ENCODE data around the gene MX1. TPM values are rescaled to one million over a fixed set of nuclear protein-coding genes. Genes with fewer than 3 reads are reported as not detected.

Gene MX1
- total RNA-seq, 1 donor from 2014 or later = 82.5 TPM

DNA sequence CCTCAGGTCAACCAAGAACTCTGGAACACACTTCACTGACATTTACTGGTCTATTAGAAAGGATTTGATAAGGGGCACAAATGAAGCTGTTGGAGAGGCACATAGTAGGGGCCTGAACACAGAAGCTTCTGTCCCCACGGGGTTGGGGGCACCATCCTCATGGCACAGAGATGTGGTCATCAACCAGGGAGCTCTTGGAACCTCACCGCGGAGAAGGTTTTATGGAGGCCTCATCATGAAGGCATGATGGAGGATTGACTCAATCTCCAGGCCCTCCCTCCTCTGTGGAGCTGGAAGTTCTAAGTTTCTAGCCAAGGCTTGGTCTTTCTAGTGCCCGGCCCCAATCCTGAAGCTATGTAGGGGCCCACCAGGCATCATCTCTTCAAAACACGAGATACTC is 23.6 kb downstream of the MX1 start:
- peaks cover 44 to 64% of the 10 kb centered on the region in 2 donors for H3K36me3 ChIP-seq
- intact Hi-C loops (cut with DNase I) = no loop called here
- H3K4me3 ChIP-seq = no peak overlapping the region
- no peaks in the 10 kb centered on the region for H3K4me1 ChIP-seq
- no peaks in the 10 kb centered on the region for H3K9me3 ChIP-seq
- no peak overlapping the region for H3K27ac ChIP-seq
- no peak for DNase-seq (ENCODE audit: low spot score in 2 of 2)
- H3K27me3 ChIP-seq = no peaks in the 10 kb centered on the region
- TF ChIP-seq, protein P1, sequence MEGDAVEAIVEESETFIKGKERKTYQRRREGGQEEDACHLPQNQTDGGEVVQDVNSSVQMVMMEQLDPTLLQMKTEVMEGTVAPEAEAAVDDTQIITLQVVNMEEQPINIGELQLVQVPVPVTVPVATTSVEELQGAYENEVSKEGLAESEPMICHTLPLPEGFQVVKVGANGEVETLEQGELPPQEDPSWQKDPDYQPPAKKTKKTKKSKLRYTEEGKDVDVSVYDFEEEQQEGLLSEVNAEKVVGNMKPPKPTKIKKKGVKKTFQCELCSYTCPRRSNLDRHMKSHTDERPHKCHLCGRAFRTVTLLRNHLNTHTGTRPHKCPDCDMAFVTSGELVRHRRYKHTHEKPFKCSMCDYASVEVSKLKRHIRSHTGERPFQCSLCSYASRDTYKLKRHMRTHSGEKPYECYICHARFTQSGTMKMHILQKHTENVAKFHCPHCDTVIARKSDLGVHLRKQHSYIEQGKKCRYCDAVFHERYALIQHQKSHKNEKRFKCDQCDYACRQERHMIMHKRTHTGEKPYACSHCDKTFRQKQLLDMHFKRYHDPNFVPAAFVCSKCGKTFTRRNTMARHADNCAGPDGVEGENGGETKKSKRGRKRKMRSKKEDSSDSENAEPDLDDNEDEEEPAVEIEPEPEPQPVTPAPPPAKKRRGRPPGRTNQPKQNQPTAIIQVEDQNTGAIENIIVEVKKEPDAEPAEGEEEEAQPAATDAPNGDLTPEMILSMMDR (IDR thresholded peaks at IDR 0.05) = no peak

DNA sequence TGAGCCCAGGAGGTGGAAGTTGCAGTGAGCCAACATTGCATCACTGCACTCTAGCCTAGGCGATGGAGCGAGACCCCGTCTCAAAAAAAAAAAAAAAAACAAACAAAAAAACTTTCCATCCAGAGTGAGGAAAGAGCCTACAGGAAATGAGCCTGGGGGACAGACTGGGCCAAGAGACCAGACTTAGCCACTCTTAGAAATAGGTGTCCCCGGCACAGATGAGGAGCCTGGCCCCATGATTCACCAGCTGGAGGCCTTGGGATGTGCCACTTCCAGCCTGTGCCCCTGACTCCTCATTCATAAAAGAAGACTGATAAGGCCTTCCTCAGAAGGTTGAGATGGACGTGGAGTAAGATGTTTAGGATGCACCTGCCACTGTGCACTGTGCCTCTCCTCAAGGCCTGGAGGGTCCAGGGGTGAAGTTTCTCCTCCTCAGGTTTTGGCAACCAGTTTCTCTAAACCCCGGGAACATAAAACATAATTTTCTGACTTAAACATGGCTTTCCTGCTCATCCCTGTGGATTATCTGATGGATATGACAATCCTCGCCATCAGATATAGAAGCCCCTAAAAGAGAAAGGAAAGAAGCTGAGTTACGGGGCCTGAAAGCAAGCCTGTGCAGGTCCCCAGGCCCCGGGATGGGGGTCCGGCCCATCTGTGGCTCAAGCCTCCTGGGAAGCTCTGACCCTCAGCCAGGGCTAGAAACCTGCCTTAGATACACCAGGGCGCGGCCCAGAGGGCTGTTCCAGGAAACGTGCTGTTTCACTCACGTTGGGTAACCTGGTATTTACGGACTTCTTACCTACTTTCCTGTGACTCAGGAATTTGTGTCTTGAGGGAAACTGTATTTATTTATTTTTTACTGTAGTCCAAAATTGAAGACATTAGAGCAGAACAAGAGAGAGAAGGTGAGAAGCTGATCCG is 26.0 kb downstream of the MX1 start:
- no peak overlapping the region for H3K27ac ChIP-seq
- H3K4me1 ChIP-seq = no peaks in the 10 kb centered on the region
- H3K9me3 ChIP-seq = no peaks in the 10 kb centered on the region
- H3K27me3 ChIP-seq = no peaks in the 10 kb centered on the region
- TF ChIP-seq, protein P1 (IDR thresholded peaks at IDR 0.05) = no peak
- H3K4me3 ChIP-seq = no peak overlapping the region
- peak in 1 of 2 donors; percentile 43 for DNase-seq (ENCODE audit: low spot score in 2 of 2)
- intact Hi-C loops (cut with DNase I) = no loop called here
- H3K36me3 ChIP-seq = peaks cover 37 to 60% of the 10 kb centered on the region in 2 donors

DNA sequence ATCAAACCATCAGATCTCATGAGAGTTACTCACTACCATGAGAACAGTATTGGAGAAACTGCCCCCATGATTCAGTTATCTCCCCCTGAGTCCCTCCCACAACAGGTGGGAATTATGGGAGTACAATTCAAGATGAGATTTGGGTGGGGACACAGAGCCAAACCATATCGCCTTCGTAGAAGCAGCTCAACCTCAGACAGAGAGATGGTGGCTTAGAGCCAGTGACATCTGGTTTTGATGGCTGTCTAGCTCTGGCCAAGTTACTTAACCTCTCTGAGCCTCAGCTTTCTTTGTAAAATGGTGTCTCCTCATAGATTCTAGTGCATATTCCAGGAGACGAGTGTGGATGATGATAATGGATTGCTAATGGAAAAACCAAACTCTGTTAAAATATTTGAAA is 27.2 kb downstream of the MX1 start:
- intact Hi-C loops (cut with DNase I) = no loop called here
- Histone ChIP-seq H3K4me3 (no peak overlapping the region), H3K9me3 (no peaks in the 10 kb centered on the region), H3K36me3 (peaks cover 37 to 58% of the 10 kb centered on the region in 2 donors), H3K27ac (no peak overlapping the region), H3K27me3 (no peaks in the 10 kb centered on the region), H3K4me1 (no peaks in the 10 kb centered on the region)
- DNase-seq (ENCODE audit: low spot score in 2 of 2) = no peak
- TF ChIP-seq, protein P1 (IDR thresholded peaks at IDR 0.05) = no peak

DNA sequence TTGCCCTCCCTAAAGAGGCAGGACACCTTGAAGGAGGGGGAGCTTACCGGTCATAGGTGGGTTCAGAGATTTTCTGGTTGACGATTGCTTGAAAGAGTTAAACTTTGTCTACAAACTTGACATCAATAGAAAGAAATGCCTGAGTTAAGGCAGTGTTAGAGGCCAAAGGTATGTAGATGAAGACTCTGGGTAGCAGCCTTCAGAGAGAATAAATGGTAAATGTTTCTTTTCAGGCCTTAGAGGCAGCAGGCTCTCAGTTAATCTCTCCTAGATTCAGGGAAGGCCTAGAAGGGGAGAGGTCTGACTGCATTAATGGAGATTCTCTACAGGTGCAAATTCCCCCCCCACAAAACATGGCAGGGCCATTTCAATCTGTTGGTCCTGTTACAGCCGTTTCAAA is 27.7 kb downstream of the MX1 start:
- Histone ChIP-seq H3K9me3 (no peaks in the 10 kb centered on the region), H3K4me1 (no peaks in the 10 kb centered on the region), H3K27ac (no peak overlapping the region), H3K36me3 (peaks cover 41 to 58% of the 10 kb centered on the region in 2 donors), H3K4me3 (no peak overlapping the region), H3K27me3 (no peaks in the 10 kb centered on the region)
- TF ChIP-seq, protein P1 (IDR thresholded peaks at IDR 0.05) = no peak
- DNase-seq (ENCODE audit: low spot score in 2 of 2) = peak in 1 of 2 donors; percentile 21
- intact Hi-C loops (cut with DNase I) = no loop called here

DNA sequence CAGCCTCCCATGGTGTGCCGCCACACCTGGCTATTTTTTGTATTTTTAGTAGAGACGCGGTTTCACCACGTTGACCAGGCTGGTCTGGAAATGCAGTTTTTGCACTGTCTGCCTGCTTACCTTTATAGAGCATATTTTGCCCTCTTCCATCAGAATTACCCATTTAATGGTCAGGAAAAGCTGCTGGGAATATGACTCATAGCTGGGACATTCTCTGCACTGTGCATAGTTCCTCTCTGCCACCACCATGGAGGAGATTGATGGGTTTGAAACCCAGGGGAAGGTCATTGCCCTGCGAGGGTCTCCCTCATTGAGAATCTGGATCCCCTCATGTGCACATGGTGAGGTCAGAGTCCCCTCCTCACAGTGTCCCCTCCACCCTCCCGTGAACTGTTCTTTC is 32.1 kb downstream of the MX1 start:
- no peaks in the 10 kb centered on the region for H3K27me3 ChIP-seq
- TF ChIP-seq, protein P1 (IDR thresholded peaks at IDR 0.05) = no peak
- intact Hi-C loops (cut with DNase I) = no loop called here
- no peak for DNase-seq (ENCODE audit: low spot score in 2 of 2)
- no peaks in the 10 kb centered on the region for H3K4me1 ChIP-seq
- H3K36me3 ChIP-seq = peaks cover 24 to 43% of the 10 kb centered on the region in 2 donors
- H3K27ac ChIP-seq = no peak overlapping the region
- H3K4me3 ChIP-seq = no peak overlapping the region
- H3K9me3 ChIP-seq = no peaks in the 10 kb centered on the region

Data from ascending aorta (tissue), 2 donors.